GM19324 (cell line): ENCODE measurements around the gene CDH4.

Experiments
- ATAC-seq: cut with Tn5 transposase; IDR thresholded peaks from one replicate; pipeline ENCODE4 v1.9.1; 2021; ENCODE audit warnings: mild to moderate bottlenecking, moderate library complexity; ENCODE audit not compliant: unreplicated experiment, low FRiP score

The CDH4 gene

GRCh38 chr20:61833807-61834610, 581.9 kb downstream of the CDH4 start:
- ATAC-seq: no peak

GRCh38 chr20:61835301-61835700, 583.2 kb downstream of the CDH4 start:
- ATAC-seq: no peak

GRCh38 chr20:61835791-61836350, 583.8 kb downstream of the CDH4 start:
- no peak for ATAC-seq

- ATAC-seq: no peak
Observed at GRCh38 chr20:61837200-61837599, 585.1 kb downstream of the CDH4 start.

- ATAC-seq: no peak
Observed at GRCh38 chr20:61839223-61839911, 587.3 kb downstream of the CDH4 start.

- ATAC-seq: no peak
Observed at GRCh38 chr20:61839912-61840778, 588.1 kb downstream of the CDH4 start.

- ATAC-seq: no peak
Observed at GRCh38 chr20:61840779-61841455, 588.9 kb downstream of the CDH4 start.

- ATAC-seq: no peak
Observed at GRCh38 chr20:61841551-61841950, 589.5 kb downstream of the CDH4 start.

GRCh38 chr20:61841966-61842365, 589.9 kb downstream of the CDH4 start:
- no peak for ATAC-seq

GRCh38 chr20:61844621-61845020, 592.6 kb downstream of the CDH4 start:
- no peak for ATAC-seq

- no peak for ATAC-seq
Observed at GRCh38 chr20:61845233-61845671, 593.2 kb downstream of the CDH4 start.

GRCh38 chr20:61846074-61846473, 594.0 kb downstream of the CDH4 start:
- no peak for ATAC-seq

- ATAC-seq: no peak
Observed at GRCh38 chr20:61846741-61847419, 594.8 kb downstream of the CDH4 start.

- no peak for ATAC-seq
Observed at GRCh38 chr20:61847420-61847748, 595.3 kb downstream of the CDH4 start.

- no peak for ATAC-seq
Observed at GRCh38 chr20:61847986-61848385, 595.9 kb downstream of the CDH4 start.

GRCh38 chr20:61848851-61849250, 596.8 kb downstream of the CDH4 start:
- ATAC-seq: no peak

- ATAC-seq: no peak
Observed at GRCh38 chr20:61849376-61849775, 597.3 kb downstream of the CDH4 start.

- ATAC-seq: no peak
Observed at GRCh38 chr20:61849822-61850221, 597.8 kb downstream of the CDH4 start.

GRCh38 chr20:61850457-61850856, 598.4 kb downstream of the CDH4 start:
- no peak for ATAC-seq
